Measurements from ENCODE around the gene SEC14L1. TPM values are rescaled to one million over a fixed set of nuclear protein-coding genes. Genes with fewer than 3 reads are reported as not detected.
"Not testable (repeated sequence)": the region's sequence is repeated elsewhere in the genome, so short reads cannot be mapped to it uniquely, and the experiment has no call there.

Gene SEC14L1
- total RNA-seq, 1 experiment from 2014 or later, result 50.6 TPM

- H3K4me1 Mint-ChIP-seq (ENCODE audit: low read depth, unreplicated experiment), result peaks cover 24% of the 10 kb centered on the region
Measured at GRCh38 chr17:77150196-77150595, 9.4 kb downstream of the SEC14L1 start.

GRCh38 chr17:77151186-77151585, 10.4 kb downstream of the SEC14L1 start:
- Mint-ChIP-seq H3K4me3 (ENCODE audit: low read depth, unreplicated experiment) (no peak overlapping the region), H3K4me1 (ENCODE audit: low read depth, unreplicated experiment) (peaks cover 14% of the 10 kb centered on the region), H3K27ac (ENCODE audit: unreplicated experiment) (no peak overlapping the region), H3K27me3 (ENCODE audit: unreplicated experiment) (no peaks in the 10 kb centered on the region), H3K9me3 (ENCODE audit: low read depth, unreplicated experiment) (no peaks in the 10 kb centered on the region), H3K36me3 (ENCODE audit: insufficient read depth, unreplicated experiment) (peaks cover 5% of the 10 kb centered on the region)
- no TSS peak for BruUV-seq (replicated peaks)
- DNase-seq, result no peak
- CTCF ChIA-PET, result no interaction called here
- intact Hi-C loops (cut with micrococcal nuclease; ENCODE audit: unreplicated experiment), result no loop called here
- no peak for TF ChIP-seq CTCF (IDR thresholded peaks at IDR 0.05; ENCODE audit: unreplicated experiment)

More at GRCh38 chr17:77150196-77150595, 9.4 kb downstream of the SEC14L1 start:
- no TSS peak for BruUV-seq (replicated peaks)
- CTCF ChIA-PET, result no interaction called here
- Mint-ChIP-seq H3K9me3 (ENCODE audit: low read depth, unreplicated experiment) (no peaks in the 10 kb centered on the region), H3K27me3 (ENCODE audit: unreplicated experiment) (no peaks in the 10 kb centered on the region), H3K36me3 (ENCODE audit: insufficient read depth, unreplicated experiment) (peaks cover 13% of the 10 kb centered on the region), H3K27ac (ENCODE audit: unreplicated experiment) (no peak overlapping the region), H3K4me3 (ENCODE audit: low read depth, unreplicated experiment) (no peak overlapping the region)
- intact Hi-C loops (cut with micrococcal nuclease; ENCODE audit: unreplicated experiment), result no loop called here
- DNase-seq, result no peak
- TF ChIP-seq CTCF (IDR thresholded peaks at IDR 0.05; ENCODE audit: unreplicated experiment), result no peak

- H3K36me3 Mint-ChIP-seq (ENCODE audit: insufficient read depth, unreplicated experiment); H3K4me1 Mint-ChIP-seq (ENCODE audit: low read depth, unreplicated experiment); intact Hi-C loops (cut with micrococcal nuclease; ENCODE audit: unreplicated experiment); H3K9me3 Mint-ChIP-seq (ENCODE audit: low read depth, unreplicated experiment); H3K4me3 Mint-ChIP-seq (ENCODE audit: low read depth, unreplicated experiment); BruUV-seq (replicated peaks); H3K27ac Mint-ChIP-seq (ENCODE audit: unreplicated experiment); DNase-seq; H3K27me3 Mint-ChIP-seq (ENCODE audit: unreplicated experiment): not testable (repeated sequence)
- CTCF ChIA-PET, result interaction anchor here (0.6 kb wide), 1 partner anchor 72 kb away, joined by 3 read pairs; no protein-coding TSS in a partner anchor
Measured at GRCh38 chr17:77152056-77152455, 11.3 kb downstream of the SEC14L1 start.

GRCh38 chr17:77153472-77153871, 12.7 kb downstream of the SEC14L1 start:
- Mint-ChIP-seq H3K27ac (ENCODE audit: unreplicated experiment) (no peak overlapping the region), H3K4me1 (ENCODE audit: low read depth, unreplicated experiment) (no peaks in the 10 kb centered on the region), H3K27me3 (ENCODE audit: unreplicated experiment) (no peaks in the 10 kb centered on the region), H3K9me3 (ENCODE audit: low read depth, unreplicated experiment) (no peaks in the 10 kb centered on the region), H3K4me3 (ENCODE audit: low read depth, unreplicated experiment) (no peak overlapping the region), H3K36me3 (ENCODE audit: insufficient read depth, unreplicated experiment) (peaks cover 5% of the 10 kb centered on the region)
- no TSS peak for BruUV-seq (replicated peaks)
- CTCF ChIA-PET, result no interaction called here
- no peak for TF ChIP-seq CTCF (IDR thresholded peaks at IDR 0.05; ENCODE audit: unreplicated experiment)
- no peak for DNase-seq
- intact Hi-C loops (cut with micrococcal nuclease; ENCODE audit: unreplicated experiment), result no loop called here

- no peaks in the 10 kb centered on the region for H3K27me3 Mint-ChIP-seq (ENCODE audit: unreplicated experiment)
- intact Hi-C loops (cut with micrococcal nuclease; ENCODE audit: unreplicated experiment), result no loop called here
Measured at GRCh38 chr17:77153999-77154586, 13.3 kb downstream of the SEC14L1 start.

More at GRCh38 chr17:77153999-77154586, 13.3 kb downstream of the SEC14L1 start:
- no peak for TF ChIP-seq CTCF (IDR thresholded peaks at IDR 0.05; ENCODE audit: unreplicated experiment)
- CTCF ChIA-PET, result no interaction called here
- Mint-ChIP-seq H3K27ac (ENCODE audit: unreplicated experiment) (no peak overlapping the region), H3K36me3 (ENCODE audit: insufficient read depth, unreplicated experiment) (peaks cover under 1% of the 10 kb centered on the region), H3K9me3 (ENCODE audit: low read depth, unreplicated experiment) (no peaks in the 10 kb centered on the region), H3K4me1 (ENCODE audit: low read depth, unreplicated experiment) (no peaks in the 10 kb centered on the region), H3K4me3 (ENCODE audit: low read depth, unreplicated experiment) (no peak overlapping the region)
- no peak for DNase-seq
- BruUV-seq (replicated peaks), result no TSS peak
